GM19463 (cell line): ENCODE measurements around the gene EIF3F.

Experiments
- ATAC-seq: cut with Tn5 transposase; IDR thresholded peaks from one replicate; pipeline ENCODE4 v1.9.1; 2021; ENCODE audit warnings: mild to moderate bottlenecking, moderate library complexity; ENCODE audit not compliant: unreplicated experiment

Gene EIF3F, protein sequence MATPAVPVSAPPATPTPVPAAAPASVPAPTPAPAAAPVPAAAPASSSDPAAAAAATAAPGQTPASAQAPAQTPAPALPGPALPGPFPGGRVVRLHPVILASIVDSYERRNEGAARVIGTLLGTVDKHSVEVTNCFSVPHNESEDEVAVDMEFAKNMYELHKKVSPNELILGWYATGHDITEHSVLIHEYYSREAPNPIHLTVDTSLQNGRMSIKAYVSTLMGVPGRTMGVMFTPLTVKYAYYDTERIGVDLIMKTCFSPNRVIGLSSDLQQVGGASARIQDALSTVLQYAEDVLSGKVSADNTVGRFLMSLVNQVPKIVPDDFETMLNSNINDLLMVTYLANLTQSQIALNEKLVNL

DNA sequence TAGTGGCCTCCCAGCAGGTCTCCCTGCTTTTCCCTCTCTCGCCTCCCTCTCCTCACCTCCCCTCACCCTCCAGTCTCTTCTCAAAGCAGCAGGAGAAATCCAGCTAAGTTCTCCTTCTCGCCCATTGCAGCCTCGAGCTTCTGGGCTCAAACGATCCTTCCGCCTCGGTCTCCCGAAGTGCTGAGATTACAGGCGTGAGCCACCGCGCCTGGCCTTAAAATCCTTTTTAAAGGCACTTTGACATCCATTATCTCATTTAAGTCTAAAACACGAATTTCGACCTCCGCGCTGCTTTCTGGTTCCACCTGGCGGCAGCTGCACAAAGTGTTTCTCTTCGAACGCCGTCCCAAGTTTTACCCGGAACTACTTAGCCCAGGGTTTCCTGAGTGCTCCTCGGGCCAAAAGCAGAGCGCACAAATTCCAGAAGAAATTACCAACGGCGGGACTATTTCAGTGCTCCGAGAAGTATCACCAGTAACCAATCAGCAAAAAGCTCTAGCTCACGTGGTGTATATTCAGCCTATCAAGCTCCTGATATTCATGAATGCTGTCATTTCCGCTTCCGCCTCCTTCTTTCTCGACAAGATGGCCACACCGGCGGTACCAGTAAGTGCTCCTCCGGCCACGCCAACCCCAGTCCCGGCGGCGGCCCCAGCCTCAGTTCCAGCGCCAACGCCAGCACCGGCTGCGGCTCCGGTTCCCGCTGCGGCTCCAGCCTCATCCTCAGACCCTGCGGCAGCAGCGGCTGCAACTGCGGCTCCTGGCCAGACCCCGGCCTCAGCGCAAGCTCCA lies at the start of gene EIF3F:
EIF3F (plus strand) TSS at position 570 of the 792 bp plus-strand sequence; CDS start at position 586, 16 bp downstream.
- ATAC-seq = peak; percentile 84

DNA sequence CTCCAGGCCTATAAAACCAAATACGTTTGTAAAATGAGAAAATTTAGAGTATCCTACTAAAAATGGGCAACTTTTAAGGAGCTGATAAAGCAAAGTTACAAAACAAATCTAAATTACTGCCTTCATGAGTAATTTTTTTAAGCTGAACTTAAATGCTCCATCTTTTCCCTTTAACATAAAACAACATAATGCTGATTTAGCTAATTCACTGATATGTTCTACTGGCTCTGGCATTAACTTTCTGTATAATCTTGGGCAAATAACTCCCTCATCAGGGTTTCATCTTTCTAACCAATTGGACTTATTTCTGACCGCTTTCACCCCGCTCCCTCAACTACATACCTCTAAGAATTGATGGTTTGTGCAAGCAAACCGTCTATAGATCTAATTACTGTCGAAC lies 46.0 kb upstream of the EIF3F start:
- no peak for ATAC-seq

DNA sequence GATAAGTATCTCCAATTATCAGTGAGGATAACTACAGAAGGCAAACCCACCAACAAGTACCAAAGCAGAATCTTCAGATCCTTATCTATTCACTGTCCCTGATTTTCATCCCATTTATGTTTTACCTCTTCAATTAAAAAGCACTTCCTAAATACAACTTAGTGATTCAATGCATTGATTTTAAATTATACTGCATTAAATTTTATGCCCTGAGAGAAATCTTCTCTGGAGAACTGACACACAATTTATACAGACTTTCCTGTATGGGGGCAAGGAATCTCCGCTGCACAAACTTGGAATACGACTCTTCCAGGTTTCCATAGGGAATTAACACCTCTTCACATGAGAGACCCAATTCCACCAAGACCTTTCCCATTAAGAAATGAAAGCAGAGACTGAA lies 45.5 kb upstream of the EIF3F start, which contains the start of gene OR10A3:
OR10A3 (minus strand) TSS at position 101 of the 400 bp plus-strand sequence. CDS start 2,188 bp downstream, outside the sequence.
- no peak for ATAC-seq

DNA sequence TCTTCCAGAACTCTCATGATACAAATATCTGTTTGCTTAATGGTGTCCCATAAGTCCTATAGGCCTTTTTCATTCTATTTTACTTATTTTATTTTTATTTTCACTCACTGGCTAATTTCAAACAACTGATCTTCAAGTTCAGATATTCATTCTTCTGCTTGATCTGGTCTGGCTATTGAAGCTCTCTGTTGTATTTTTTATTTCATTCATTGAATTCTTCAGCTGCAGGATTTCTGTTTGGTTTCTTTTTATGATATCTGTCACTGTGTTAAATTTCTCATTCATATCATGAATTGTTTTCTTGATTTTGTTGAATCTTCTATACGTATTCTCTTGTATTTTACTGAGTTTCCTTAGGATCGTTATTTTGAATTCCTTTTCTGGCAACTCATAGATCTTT lies 43.0 kb upstream of the EIF3F start:
- ATAC-seq = no peak

- ATAC-seq = no peak
Measured at GRCh38 chr11:7949934-7950333, 37.2 kb upstream of the EIF3F start.

GRCh38 chr11:7955191-7955590 lies 31.9 kb upstream of the EIF3F start:
- ATAC-seq = no peak

DNA sequence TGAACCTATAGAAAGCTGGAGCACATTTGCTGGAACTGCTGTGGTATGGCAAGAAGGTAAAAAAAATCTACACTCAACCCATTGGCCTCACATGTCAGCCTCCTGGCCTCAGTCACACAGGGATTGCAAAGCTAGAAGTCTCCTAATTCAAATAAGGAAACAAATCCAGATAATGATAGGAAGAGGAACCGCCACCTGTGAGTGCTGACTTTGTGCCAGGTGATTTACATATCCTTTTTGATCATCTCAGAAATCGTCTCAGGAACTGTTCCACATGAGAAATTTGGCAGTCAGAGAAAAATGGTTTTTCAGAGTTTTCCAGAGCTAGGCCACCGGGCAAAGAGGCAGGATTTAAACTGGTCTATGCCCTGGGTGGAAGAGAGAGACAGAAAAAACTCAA lies 22.9 kb upstream of the EIF3F start:
- ATAC-seq = no peak

DNA sequence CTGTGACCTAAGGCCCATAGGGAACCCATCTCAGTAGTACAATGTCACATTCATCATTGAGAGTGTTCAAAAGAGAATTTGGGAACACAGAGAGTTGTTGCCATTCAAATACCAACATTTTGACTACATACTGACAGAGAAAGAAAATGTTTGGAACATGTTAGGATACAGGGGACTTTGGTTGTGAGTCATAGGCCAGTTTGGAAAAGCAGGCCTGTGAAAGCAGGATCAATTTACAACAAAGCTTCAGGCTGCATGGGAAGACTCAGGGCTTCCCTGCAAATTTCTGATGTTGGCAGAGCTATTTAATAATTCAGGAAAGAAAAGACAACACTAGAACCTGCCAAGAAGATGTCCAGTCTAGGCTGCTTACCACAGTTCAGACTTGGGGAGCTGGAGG lies 22.3 kb upstream of the EIF3F start:
- ATAC-seq = no peak

DNA sequence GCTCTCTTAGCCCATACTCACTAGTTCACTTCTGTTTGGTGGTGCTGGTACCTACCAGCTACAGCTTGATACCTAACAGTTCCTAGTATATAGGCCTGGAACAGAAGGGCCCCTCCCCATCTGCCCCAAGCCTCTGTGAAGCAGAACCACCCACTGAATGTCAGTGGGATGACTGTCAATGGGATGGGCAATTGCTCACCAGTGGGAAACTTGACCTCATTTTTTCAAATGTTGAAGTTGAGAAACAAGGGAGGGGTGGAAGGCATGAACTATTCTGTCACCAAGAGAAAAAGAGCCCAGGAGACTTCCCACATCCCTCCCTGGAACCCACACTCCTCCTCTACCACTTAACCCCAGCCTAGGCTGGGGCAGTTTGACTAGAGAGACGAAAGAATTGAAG lies 21.8 kb upstream of the EIF3F start, which contains the start of gene NLRP10:
NLRP10 (minus strand) TSS at position 62 of the 400 bp plus-strand sequence. CDS start 1,952 bp downstream, outside the sequence.
- ATAC-seq = no peak

GRCh38 chr11:7967097-7967496 lies 20.0 kb upstream of the EIF3F start:
- no peak for ATAC-seq

- ATAC-seq = no peak
Measured at GRCh38 chr11:7967826-7968225, 19.3 kb upstream of the EIF3F start.

GRCh38 chr11:7968686-7969085 lies 18.5 kb upstream of the EIF3F start:
- no peak for ATAC-seq

DNA sequence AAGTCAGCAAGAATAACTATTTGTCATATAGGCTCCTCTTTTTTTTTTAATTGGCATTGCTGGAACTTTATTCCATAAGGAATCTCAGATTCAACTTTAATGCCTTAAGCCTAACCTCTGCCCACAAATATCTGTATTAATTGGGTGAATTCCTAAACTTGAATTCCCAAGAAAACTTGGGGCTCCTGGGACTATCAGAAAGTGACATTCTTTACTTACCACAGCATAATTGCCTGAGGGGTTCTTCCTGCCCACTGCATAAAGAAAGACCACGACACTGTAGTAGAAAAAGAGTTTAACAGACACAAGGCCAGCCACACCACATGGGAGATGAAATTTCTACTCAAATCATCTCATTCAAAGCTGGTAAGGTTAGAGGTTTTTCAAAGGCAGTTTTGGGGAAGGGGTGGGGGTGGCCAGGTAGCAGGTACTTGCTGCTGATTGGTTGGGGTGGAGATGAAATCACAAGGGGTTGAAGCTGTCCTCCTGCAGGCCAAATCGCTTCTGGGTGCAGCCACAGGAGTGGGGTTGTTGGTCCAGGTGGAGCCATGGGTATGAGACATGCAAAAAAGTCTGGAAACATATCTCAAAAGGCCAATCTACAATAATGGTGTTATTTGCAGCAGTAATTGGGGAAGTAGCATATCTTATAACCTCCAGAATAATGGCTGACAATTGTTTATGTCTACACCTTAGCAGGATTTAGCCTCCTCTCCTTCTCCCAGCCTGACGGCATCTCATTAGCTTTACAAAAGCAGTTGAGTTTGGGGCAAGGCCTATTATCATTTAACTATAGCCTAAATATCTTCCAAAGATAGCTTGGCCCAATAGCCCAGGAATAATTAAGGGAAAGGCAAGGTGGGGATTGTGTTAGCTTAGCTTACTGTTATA lies 17.1 kb upstream of the EIF3F start:
- ATAC-seq = no peak

- ATAC-seq = no peak
Measured at GRCh38 chr11:7971846-7972245, 15.3 kb upstream of the EIF3F start.

GRCh38 chr11:7973011-7973410 lies 14.1 kb upstream of the EIF3F start:
- ATAC-seq = no peak

DNA sequence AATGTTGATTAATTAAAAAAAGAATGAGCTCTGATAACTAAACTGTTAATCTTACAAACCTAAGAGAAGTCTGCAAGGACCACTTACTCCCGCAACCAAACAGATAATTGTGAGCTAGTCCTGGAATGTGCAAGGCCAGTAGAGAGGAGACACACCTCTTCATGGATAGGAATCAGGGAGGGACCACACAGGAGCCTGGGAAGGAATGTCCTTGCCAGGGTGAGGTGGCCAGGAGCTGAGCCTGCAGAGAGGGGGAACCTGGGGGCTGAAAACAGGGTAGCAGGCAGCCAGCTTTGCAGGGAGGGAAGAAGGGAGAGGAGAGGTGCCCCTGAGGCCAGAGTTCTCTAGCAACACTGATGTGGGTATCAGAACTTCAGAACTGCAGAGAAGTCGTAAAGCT lies 12.5 kb upstream of the EIF3F start:
- no peak for ATAC-seq

DNA sequence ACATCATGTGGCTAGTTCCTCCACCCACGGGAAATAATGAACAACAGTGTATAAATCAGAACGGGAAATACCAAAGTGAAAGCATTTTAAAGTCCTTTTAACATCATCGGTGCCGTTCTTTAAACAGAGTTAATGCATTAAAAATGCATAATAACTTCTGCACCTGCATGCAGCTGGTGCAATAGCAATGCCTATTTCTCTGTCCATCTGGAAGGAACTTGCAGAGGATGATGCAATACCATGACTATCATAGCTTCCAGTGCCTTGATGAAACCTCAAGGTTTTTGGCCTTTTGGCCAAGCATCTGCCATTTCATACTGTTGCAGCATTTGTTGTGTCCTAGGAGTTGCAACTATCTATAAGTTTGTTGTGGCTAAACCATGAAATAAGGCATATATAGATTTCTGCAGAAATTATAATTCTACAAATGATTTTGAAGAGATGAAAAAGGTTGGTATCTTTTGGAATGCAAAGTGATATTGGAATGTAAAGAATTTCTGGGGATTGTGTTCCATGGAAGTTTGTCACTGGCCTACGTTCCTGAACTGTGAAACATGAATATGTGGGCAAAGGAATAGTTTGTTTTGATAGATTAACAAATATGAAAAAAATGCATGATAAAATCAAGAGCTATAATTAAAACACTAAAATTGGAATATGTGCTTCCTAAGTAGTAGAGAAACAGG lies 9.8 kb upstream of the EIF3F start:
- ATAC-seq = no peak

DNA sequence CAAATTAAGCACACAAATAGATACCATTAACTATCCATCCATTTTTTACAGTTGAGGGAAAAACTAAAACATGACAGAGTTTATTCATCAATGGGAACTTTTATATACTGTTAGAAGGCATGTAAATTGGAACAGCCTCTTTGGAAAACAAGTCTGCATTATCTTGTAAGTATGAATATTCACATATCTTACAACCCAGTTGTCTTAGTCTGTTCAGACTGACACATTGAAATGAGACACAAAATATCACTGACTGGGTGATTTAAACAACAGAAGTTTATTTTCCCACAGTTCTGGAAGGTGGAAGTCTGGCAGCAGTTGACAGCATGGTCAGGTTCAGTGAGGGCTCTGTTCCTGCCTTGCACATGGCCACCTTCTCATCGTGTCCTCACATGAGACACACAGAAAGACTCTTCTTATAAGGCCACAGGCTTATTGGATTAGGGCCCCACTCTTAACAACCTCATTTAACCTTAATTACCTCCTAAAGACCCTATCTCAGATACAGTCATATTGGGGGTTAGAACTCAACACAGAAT lies 5.4 kb upstream of the EIF3F start:
- ATAC-seq = no peak

- peak; percentile 51 for ATAC-seq
Measured at GRCh38 chr11:7982582-7983119, 4.5 kb upstream of the EIF3F start.
